Astrocyte of the spinal cord (primary cell): Measurements from ENCODE around the gene SDR9C7.
"Not testable (repeated sequence)": the region's sequence is repeated elsewhere in the genome, so short reads cannot be mapped to it uniquely, and the experiment has no call there.

Experiments
- DNase-seq: peaks from one replicate; pipeline ENCODE4 v3.0.0; 2011; ENCODE audit warnings: low read depth, low spot score
- H3K4me3 ChIP-seq: 2 replicates; pipeline ENCODE4 v1.5.1; 2011; ENCODE audit warnings: low read depth, mild to moderate bottlenecking, low read length, moderate library complexity
- CTCF ChIP-seq: IDR thresholded peaks from 2 replicates; pipeline ENCODE4 v1.5.1; 2012; ENCODE audit warnings: low read depth, mild to moderate bottlenecking, low read length, inconsistent platforms
- in situ Hi-C: cut with HindIII; loops from 2 replicates; pipeline ENCODE4 v1.10.0; 2017; ENCODE audit warnings: low sequenced_read_pairs

The SDR9C7 gene

GRCh38 chr12:56897844-56898361, 36.3 kb downstream of the SDR9C7 start:
- no peak for DNase-seq
- no peak for TF ChIP-seq CTCF
- in situ Hi-C loops, result no loop called here
- no peak overlapping the region for H3K4me3 ChIP-seq

- no peak for DNase-seq
- in situ Hi-C loops, result no loop called here
- TF ChIP-seq CTCF, result no peak
- H3K4me3 ChIP-seq, result no peak overlapping the region
Measured at GRCh38 chr12:56896082-56896481, 38.1 kb downstream of the SDR9C7 start.

DNA sequence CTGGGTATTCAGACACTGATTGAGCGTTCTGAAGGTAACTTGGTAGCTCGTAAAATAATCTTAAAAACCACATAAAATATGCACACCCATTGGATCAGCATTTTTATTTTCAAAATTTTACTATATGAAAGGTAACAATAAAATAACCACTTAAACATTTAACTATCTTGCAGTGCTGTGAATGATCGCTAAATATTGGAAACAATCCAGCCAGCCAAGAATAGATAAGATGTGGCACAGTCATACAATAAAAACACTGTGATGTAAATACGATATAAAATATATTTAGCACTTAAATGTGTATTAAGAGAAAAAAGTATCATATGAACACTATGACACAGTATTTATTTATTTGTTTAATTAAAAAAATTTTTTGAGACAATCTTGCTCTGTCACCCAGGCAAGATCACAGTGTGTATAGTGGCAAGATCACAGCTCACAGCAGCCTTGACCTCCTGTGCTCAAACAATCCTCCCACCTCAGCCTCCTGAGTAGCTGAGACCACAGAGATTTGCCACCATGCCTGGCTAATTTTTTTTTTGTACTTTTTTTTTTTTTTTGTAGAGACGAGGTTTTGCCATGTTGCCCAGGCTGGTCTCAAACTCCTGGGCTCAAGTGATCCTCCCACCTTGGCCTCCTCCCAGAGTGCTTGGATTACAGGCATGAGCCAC, 39.4 kb downstream of the SDR9C7 start:
- H3K4me3 ChIP-seq, result no peak overlapping the region
- no peak for TF ChIP-seq CTCF
- no peak for DNase-seq
- in situ Hi-C loops, result no loop called here

DNA sequence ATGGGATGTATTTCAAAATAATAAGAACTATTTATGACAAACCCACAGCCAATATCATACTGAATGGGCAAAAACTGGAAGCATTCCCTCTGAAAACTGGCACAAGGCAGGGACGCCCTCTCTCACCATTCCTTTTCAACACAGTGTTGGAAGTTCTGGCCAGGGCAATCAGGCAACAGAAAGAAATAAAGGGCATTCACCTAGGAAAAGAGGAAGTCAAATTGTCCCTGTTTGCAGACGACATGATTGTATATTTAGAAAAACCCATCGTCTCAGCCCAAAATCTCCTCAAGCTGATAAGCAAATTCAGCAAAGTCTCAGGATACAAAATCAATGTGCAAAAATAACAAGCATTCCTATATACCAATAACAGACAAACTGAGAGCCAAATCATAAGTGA, 42.3 kb downstream of the SDR9C7 start:
- H3K4me3 ChIP-seq, DNase-seq, in situ Hi-C loops: not testable (repeated sequence)

DNA sequence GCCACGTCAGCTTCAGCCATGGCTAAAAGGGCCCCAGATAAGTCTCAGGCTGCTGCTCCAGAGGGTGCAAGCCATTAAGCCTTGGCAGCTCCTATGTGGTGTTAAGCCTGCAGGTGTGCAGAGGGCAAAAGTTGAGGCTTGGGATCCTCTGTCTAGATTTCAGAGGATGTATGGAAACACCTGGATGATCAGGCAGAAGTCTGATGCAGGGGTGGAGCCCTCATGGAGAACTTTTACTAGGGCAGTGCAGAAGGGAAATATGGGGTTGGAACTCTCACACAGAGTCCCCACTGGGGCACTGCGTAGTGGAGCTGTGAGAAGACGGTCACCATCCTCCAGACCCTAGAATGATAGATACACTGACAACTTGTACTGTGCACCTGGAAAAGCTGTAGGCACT, 47.9 kb downstream of the SDR9C7 start:
- H3K4me3 ChIP-seq, result no peak overlapping the region
- TF ChIP-seq CTCF, result no peak
- DNase-seq, result no peak
- in situ Hi-C loops, result no loop called here

GRCh38 chr12:56885316-56885715, 48.9 kb downstream of the SDR9C7 start:
- in situ Hi-C loops, result no loop called here
- no peak overlapping the region for H3K4me3 ChIP-seq
- no peak for TF ChIP-seq CTCF
- no peak for DNase-seq

- in situ Hi-C loops, result no loop called here
- TF ChIP-seq CTCF, result no peak
- no peak for DNase-seq
- H3K4me3 ChIP-seq, result no peak overlapping the region
Measured at GRCh38 chr12:56884421-56884820, 49.8 kb downstream of the SDR9C7 start.

DNA sequence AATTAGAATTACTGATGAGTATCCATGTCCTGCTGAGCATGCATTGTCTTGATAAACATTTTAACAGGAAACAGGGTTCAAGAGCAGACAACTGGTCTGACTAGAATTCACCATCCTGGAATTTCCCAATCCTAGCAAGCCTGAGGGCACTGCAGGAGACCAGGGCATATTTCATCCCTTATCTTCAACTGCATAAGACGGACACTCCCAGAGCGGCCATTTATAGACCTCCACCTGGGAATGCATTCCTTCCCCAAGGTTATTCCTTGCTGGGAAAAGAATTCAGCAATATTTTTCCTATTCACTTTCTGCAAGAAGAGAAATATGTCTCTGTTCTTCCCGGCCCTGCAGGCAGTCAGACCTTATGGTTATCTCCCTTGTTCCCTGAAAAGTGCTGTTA, 51.8 kb downstream of the SDR9C7 start:
- DNase-seq, H3K4me3 ChIP-seq, in situ Hi-C loops: not testable (repeated sequence)
